ENCODE results near the gene EVPL. TPM values are rescaled to one million over a fixed set of nuclear protein-coding genes. Genes with fewer than 3 reads are reported as not detected.

EVPL gene
- total and polyA plus RNA-seq, 2 of the 13 experiments (the other 11 are each of a cell fraction or from before 2014, with no cell fraction given): 2.1 to 8.2 TPM

GRCh38 chr17:76005263-76006149 is 21.6 kb downstream of the EVPL start (continued):
- TF ChIP-seq RBM22 (optimal IDR thresholded peaks at IDR 0.05; ENCODE audit: low read length) (no peak), KDM5B (CRISPR knock-in tag; IDR thresholded peaks at IDR 0.05; ENCODE audit: borderline replicate concordance) (peak; percentile 32; the same call in 1 of the 2 replicates), ZNF256 (CRISPR knock-in tag; conservative IDR thresholded peaks at IDR 0.05) (no peak), SNAPC5 (CRISPR knock-in tag; IDR thresholded peaks at IDR 0.05; ENCODE audit: borderline replicate concordance) (no peak), ZNF234 (CRISPR knock-in tag; conservative IDR thresholded peaks at IDR 0.05) (no peak), ZHX1 (CRISPR knock-in tag; IDR thresholded peaks at IDR 0.05; ENCODE audit: low read depth) (no peak), MNT (IDR thresholded peaks at IDR 0.05) (no peak), STAT6 (CRISPR knock-in tag; IDR thresholded peaks at IDR 0.05; ENCODE audit: borderline replicate concordance) (no peak), CAMTA2 (CRISPR knock-in tag; IDR thresholded peaks at IDR 0.05; ENCODE audit: borderline replicate concordance) (no peak), AGO2 (optimal IDR thresholded peaks at IDR 0.05; ENCODE audit: low read depth, low read length) (peak; percentile 24), KAT2B (IDR thresholded peaks at IDR 0.05; ENCODE audit: borderline replicate concordance, low read depth, low read length) (no peak), FOXP4 (CRISPR knock-in tag; IDR thresholded peaks at IDR 0.05) (no peak), ZNF792 (CRISPR knock-in tag; IDR thresholded peaks at IDR 0.05) (0 out of 2 replicates have a peak, but pooled peaks have one; percentile 36), ZNF672 (CRISPR knock-in tag; IDR thresholded peaks at IDR 0.05) (no peak), SATB2 (CRISPR knock-in tag; IDR thresholded peaks at IDR 0.05) (no peak), RAD51 (IDR thresholded peaks at IDR 0.05; ENCODE audit: borderline replicate concordance) (no peak), KAT7 (CRISPR knock-in tag; IDR thresholded peaks at IDR 0.05; ENCODE audit: borderline replicate concordance) (0 out of 2 replicates have a peak, but pooled peaks have one; percentile 31), NFYB (CRISPR knock-in tag; IDR thresholded peaks at IDR 0.05) (no peak), GABPB1 (CRISPR knock-in tag; IDR thresholded peaks at IDR 0.05) (0 out of 2 replicates have a peak, but pooled peaks have one; percentile 26), FOXA1 (IDR thresholded peaks at IDR 0.05) (no peak), FOXA1 (CRISPR knock-in tag; IDR thresholded peaks at IDR 0.05) (0 out of 2 replicates have a peak, but pooled peaks have one; percentile 7)

All from HepG2 (cell line).